Esophagus squamous epithelium (tissue), 4 donors: Measurements from ENCODE around the gene GPC5.

Source experiments
- CTCF ChIP-seq, 6 experiments: fragments of 450-650 bp in 4 of 6; fragments of 200-600 bp in 2 of 6; sonication (generic) in 2 of 6; IDR thresholded peaks; one replicate each; pipeline ENCODE4 v1.5.1; 2016 to 2019; ENCODE audit warnings: antibody characterized with exemption in 6 of 6, mild to moderate bottlenecking in 4 of 6, moderate library complexity in 4 of 6
- POLR2A ChIP-seq, 4 donors: fragments of 450-650 bp; IDR thresholded peaks; one replicate each; pipeline ENCODE4 v1.6.1; 2017; ENCODE audit warnings: antibody characterized with exemption in 4 of 4, mild to moderate bottlenecking in 4 of 4, moderate library complexity in 3 of 4

GRCh38 chr13:91907398-91907797 lies 509.0 kb downstream of the GPC5 start:
- TF ChIP-seq CTCF (IDR thresholded peaks at IDR 0.05) (no peak), POLR2A (IDR thresholded peaks at IDR 0.05) (no peak)
